ENCODE results near the gene UBE2B.

GRCh38 chr5:134413046-134413445, 41.7 kb downstream of the UBE2B start:
- no peak for TF ChIP-seq CTCF (IDR thresholded peaks at IDR 0.05)
- TF ChIP-seq POLR2A (IDR thresholded peaks at IDR 0.05) = no peak
- TF ChIP-seq POLR2AphosphoS5 (IDR thresholded peaks at IDR 0.05) = no peak
